Esophagus squamous epithelium (tissue), 5 donors: ENCODE data around the gene ANKRD37. TPM values are rescaled to one million over a fixed set of nuclear protein-coding genes. Genes with fewer than 3 reads are reported as not detected.

Experiments
- DNase-seq: peaks from one replicate; lab custom pipeline; 2025; lab: John Stamatoyannopoulos, UW
- H3K27ac ChIP-seq, 4 donors: fragments of 200-600 bp; sonication (generic); one replicate each; pipeline ENCODE4 v1.5.1; 2016 to 2019; ENCODE audit warnings: mild to moderate bottlenecking in 1 of 4
- H3K27me3 ChIP-seq, 4 donors: fragments of 200-600 bp; sonication (generic); 1 replicate in 3 of 4; 2 replicates in 1 of 4; pipeline versions ENCODE4 v1.5.1 to v1.6.0; 2017 to 2021; ENCODE audit warnings: antibody characterized with exemption in 1 of 4
- H3K36me3 ChIP-seq, 3 donors: fragments of 200-600 bp; sonication (generic); one replicate each; pipeline ENCODE4 v1.5.1; 2016 to 2019
- H3K4me1 ChIP-seq, 3 donors: fragments of 200-600 bp; sonication (generic); one replicate each; pipeline ENCODE4 v1.5.1; 2017 to 2019
- H3K4me3 ChIP-seq, 4 donors: fragments of 200-600 bp; sonication (generic); 1 replicate in 3 of 4; 2 replicates in 1 of 4; pipeline ENCODE4 v1.5.1; 2016 to 2019; ENCODE audit warnings: mild to moderate bottlenecking in 2 of 4, moderate library complexity in 1 of 4
- H3K9me3 ChIP-seq, 3 donors: fragments of 200-600 bp; sonication (generic); one replicate each; pipeline ENCODE4 v1.5.1; 2016 to 2019
- POLR2A ChIP-seq, 4 donors: fragments of 450-650 bp; IDR thresholded peaks; one replicate each; pipeline ENCODE4 v1.6.1; 2017; ENCODE audit warnings: antibody characterized with exemption in 4 of 4, mild to moderate bottlenecking in 4 of 4, moderate library complexity in 3 of 4
- WGBS, 2 donors: methylation state at CpG; one replicate each; pipeline ENCODE4 v1.1.5; 2018; 5-methylcytosine and 5-hydroxymethylcytosine counted together
- intact Hi-C: fragments of 100-400 bp; cut with DNase I; formaldehyde crosslinking; loops from one replicate; pipeline ENCODE4 v1.15.0; 2022
- small RNA-seq, 4 donors: library from RNA; depleted of rRNA; stranded (forward); fragments of <200 nt; gene quantifications; one replicate each; pipeline ENCODE3, GENCODE V24; 2016
- total RNA-seq, 4 donors: library from RNA; depleted of rRNA; stranded (reverse); fragments of >200 nt; gene quantifications; one replicate each; pipeline ENCODE4 v1.1.0, GENCODE V29; 2016
- TF ChIP-seq, protein P1 (sequence below), 6 experiments: fragments of 450-650 bp in 4 of 6; fragments of 200-600 bp in 2 of 6; sonication (generic) in 2 of 6; IDR thresholded peaks; one replicate each; pipeline ENCODE4 v1.5.1; 2016 to 2019; ENCODE audit warnings: antibody characterized with exemption in 6 of 6, mild to moderate bottlenecking in 4 of 6, moderate library complexity in 4 of 6
- donor health status: DM: yes; HTN: yes; CAD: no.

Gene ANKRD37
- total RNA-seq, 4 donors from 2014 or later: 4.7 to 40.1 (median 6.4) TPM

DNA sequence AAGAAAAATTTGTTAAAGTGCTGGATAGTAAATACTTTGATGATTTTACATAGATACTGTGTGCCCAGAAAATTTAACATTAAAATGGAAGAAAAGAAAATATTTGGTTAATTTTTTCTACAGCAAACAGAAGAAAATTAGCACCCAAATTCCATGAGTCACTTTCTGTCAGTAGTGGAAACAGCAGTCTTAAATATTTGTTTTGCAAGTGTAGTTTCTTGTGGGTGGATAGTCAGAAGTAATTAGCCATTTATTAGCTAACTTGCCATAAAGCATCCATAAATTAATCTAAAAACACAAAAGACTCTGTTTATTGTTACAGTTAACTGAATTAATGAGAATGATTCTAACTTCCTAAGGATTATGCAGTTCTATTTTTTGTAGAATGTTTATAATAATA lies 38.8 kb downstream of the ANKRD37 start:
- Histone ChIP-seq H3K27ac (no peak overlapping the region), H3K27me3 (no peaks in the 10 kb centered on the region), H3K4me1 (no peaks in the 10 kb centered on the region), H3K4me3 (no peak overlapping the region), H3K36me3 (no peaks in the 10 kb centered on the region), H3K9me3 (no peaks in the 10 kb centered on the region)
- intact Hi-C loops: no loop called here
- no peak for TF ChIP-seq POLR2A (IDR thresholded peaks at IDR 0.05)
- TF ChIP-seq, protein P1, sequence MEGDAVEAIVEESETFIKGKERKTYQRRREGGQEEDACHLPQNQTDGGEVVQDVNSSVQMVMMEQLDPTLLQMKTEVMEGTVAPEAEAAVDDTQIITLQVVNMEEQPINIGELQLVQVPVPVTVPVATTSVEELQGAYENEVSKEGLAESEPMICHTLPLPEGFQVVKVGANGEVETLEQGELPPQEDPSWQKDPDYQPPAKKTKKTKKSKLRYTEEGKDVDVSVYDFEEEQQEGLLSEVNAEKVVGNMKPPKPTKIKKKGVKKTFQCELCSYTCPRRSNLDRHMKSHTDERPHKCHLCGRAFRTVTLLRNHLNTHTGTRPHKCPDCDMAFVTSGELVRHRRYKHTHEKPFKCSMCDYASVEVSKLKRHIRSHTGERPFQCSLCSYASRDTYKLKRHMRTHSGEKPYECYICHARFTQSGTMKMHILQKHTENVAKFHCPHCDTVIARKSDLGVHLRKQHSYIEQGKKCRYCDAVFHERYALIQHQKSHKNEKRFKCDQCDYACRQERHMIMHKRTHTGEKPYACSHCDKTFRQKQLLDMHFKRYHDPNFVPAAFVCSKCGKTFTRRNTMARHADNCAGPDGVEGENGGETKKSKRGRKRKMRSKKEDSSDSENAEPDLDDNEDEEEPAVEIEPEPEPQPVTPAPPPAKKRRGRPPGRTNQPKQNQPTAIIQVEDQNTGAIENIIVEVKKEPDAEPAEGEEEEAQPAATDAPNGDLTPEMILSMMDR (IDR thresholded peaks at IDR 0.05): no peak
- no peak for DNase-seq

DNA sequence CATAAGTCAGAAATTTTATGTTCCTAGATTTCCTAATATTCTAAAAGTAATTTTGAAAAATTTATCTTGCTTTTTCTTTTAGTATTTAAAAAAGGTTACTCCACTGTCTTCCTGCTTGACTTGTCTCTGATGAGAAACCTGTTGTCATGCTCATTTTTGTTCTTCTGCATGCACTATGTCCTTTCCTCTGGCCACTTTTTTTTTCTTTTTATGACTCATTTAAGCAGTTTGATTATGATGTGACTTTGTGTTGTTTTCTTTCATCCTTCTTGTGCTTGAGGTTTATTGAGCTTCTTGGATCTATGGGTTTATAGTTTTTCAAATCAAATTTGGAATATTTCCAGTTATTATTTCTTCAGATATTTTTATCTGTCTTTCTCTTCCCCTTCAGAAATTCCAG lies 41.2 kb downstream of the ANKRD37 start:
- Histone ChIP-seq H3K9me3 (no peaks in the 10 kb centered on the region), H3K36me3 (no peaks in the 10 kb centered on the region), H3K27ac (no peak overlapping the region), H3K4me1 (no peaks in the 10 kb centered on the region), H3K4me3 (no peak overlapping the region), H3K27me3 (no peaks in the 10 kb centered on the region)
- TF ChIP-seq, protein P1 (IDR thresholded peaks at IDR 0.05): no peak
- intact Hi-C loops: no loop called here
- DNase-seq: no peak

DNA sequence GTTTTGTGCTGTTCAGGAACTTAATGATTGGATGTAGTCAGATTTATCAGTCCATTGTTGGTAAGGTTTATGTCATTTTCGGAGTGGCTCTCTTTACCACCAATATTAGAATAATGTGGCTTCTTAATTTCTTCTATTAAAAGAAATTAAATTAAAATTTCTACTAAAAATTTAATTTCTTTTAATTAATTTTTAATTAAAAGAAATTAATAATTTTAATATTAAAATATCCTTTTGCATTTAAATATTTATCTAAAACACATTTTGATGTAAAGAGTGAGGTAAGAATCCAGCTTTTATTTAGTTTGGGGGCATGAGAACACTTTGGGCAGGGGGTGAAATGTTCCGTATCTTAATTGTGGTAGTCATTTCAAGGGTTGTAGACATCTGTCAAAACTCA lies 44.8 kb downstream of the ANKRD37 start:
- intact Hi-C loops: no loop called here
- TF ChIP-seq, protein P1 (IDR thresholded peaks at IDR 0.05): no peak
- TF ChIP-seq POLR2A (IDR thresholded peaks at IDR 0.05): no peak

DNA sequence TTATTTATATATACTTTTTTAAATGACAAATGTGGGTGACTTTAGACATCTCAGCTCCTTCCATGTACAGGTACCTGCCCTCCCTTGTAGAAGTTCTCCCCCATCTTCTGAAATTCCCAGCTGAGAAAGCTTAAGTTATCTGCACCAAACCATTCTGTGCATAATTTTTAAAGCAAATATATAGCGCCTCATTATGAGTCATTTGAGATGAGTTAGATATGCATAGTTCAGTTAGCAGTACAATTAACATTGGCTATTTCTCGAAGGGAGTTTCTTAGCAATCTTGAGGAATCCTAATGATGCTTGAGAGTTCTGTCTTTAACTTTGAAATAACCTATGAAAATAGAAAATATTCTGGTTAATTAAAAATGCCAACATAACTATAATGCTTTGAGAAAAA lies 48.6 kb downstream of the ANKRD37 start:
- Histone ChIP-seq H3K27ac (no peak overlapping the region), H3K36me3 (no peaks in the 10 kb centered on the region), H3K4me3 (no peak overlapping the region), H3K9me3 (no peaks in the 10 kb centered on the region), H3K4me1 (no peaks in the 10 kb centered on the region), H3K27me3 (no peaks in the 10 kb centered on the region)
- 65 to 76% methylated on average over 2 of the region's 2 CpGs for WGBS, 2 donors
- DNase-seq: no peak
- TF ChIP-seq, protein P1 (IDR thresholded peaks at IDR 0.05): no peak
- no peak for TF ChIP-seq POLR2A (IDR thresholded peaks at IDR 0.05)
- intact Hi-C loops: no loop called here

More for the DNA sequence above, 44.8 kb downstream of the ANKRD37 start:
- DNase-seq: no peak
- H3K4me1 ChIP-seq: no peaks in the 10 kb centered on the region
- no peaks in the 10 kb centered on the region for H3K9me3 ChIP-seq
- no peaks in the 10 kb centered on the region for H3K36me3 ChIP-seq
- WGBS, 2 donors: 83 to 94% methylated on average over 2 of the region's 2 CpGs
- no peak overlapping the region for H3K4me3 ChIP-seq
- H3K27ac ChIP-seq: no peak overlapping the region
- no peaks in the 10 kb centered on the region for H3K27me3 ChIP-seq

Small RNA genes lying within 50 kb of the gene (small RNA-seq; reads per million reads assigned to genes)
- gene RF00019: 0 reads per million in 4 donors

Other genes starting within 250 kb of the ANKRD37 start
- gene CFAP97, start 192.8 kb upstream of the ANKRD37 start, total RNA-seq: 10 to 100 TPM; 14.6 to 34.0 (median 20.0) TPM
- gene SNX25, start 187.2 kb upstream of the ANKRD37 start, total RNA-seq: 10 to 100 TPM in 1 of 4 donors, 1 to 10 TPM in 3; 5.5 to 18.9 (median 7.5) TPM
- under 1 TPM in 3 of 4 donors, not detected in 1; 0.08 to 0.57 (median 0.22) TPM for gene LRP2BP, start 917 bp upstream of the ANKRD37 start, total RNA-seq
- gene UFSP2, start 29.1 kb downstream of the ANKRD37 start, total RNA-seq: 10 to 100 TPM; 20.0 to 32.4 (median 23.3) TPM
- gene CCDC110, start 74.9 kb downstream of the ANKRD37 start, total RNA-seq: 1 to 10 TPM in 3 of 4 donors, under 1 TPM in 1; 0.18 to 2.3 (median 1.3) TPM
- 100 to 1,000 TPM in 1 of 4 donors, 10 to 100 TPM in 3; 13.9 to 322 (median 44.6) TPM for gene PDLIM3, start 138.7 kb downstream of the ANKRD37 start, total RNA-seq